ENCODE measurements around the gene SUPT5H. TPM values are rescaled to one million over a fixed set of nuclear protein-coding genes. Genes with fewer than 3 reads are reported as not detected.

SUPT5H gene
- total and polyA plus RNA-seq, 10 of the 15 experiments (the other 5 are each of a cell fraction or from before 2014, with no cell fraction given) = 27.2 to 194 (median 83.6) TPM

- TF ChIP-seq ZNF592 (IDR thresholded peaks at IDR 0.05) = no peak
- peak; percentile 61; the same call in 1 of the 2 replicates for TF ChIP-seq GABPA (IDR thresholded peaks at IDR 0.05; ENCODE audit: low read depth)
- no peak for TF ChIP-seq USF1 (IDR thresholded peaks at IDR 0.05; ENCODE audit: borderline replicate concordance, extremely low read length, insufficient read depth, low read depth, low read length)
- TF ChIP-seq SUPT20H (IDR thresholded peaks at IDR 0.05; ENCODE audit: borderline replicate concordance, control insufficient read depth, low read depth, low read length) = no peak
- TF ChIP-seq RBBP5 (conservative IDR thresholded peaks at IDR 0.05) = peak; percentile 75; the same call in 1 of the 2 replicates
- TF ChIP-seq PBX3 (IDR thresholded peaks at IDR 0.05; ENCODE audit: insufficient replicate concordance, low read depth, low read length) = no peak
- no peak for TF ChIP-seq ZNF217 (IDR thresholded peaks at IDR 0.05)
- TF ChIP-seq NRF1 (conservative IDR thresholded peaks at IDR 0.05; ENCODE audit: low read depth, low read length) = no peak
- TF ChIP-seq NFXL1 (IDR thresholded peaks at IDR 0.05; ENCODE audit: borderline replicate concordance) = no peak
- TF ChIP-seq TCF12 (IDR thresholded peaks at IDR 0.05; ENCODE audit: low read depth, low read length) = peak; percentile 80; the same call in 1 of the 2 replicates
- no peak for TF ChIP-seq HDGF (IDR thresholded peaks at IDR 0.05)
- TF ChIP-seq ZNF384 (IDR thresholded peaks at IDR 0.05; ENCODE audit: borderline replicate concordance, low read depth, low read length) = no peak
- peak; percentile 24 for TF ChIP-seq MTA3 (IDR thresholded peaks at IDR 0.05; ENCODE audit: borderline replicate concordance, low read length)
- no peak for TF ChIP-seq RELA (IDR thresholded peaks at IDR 0.05; ENCODE audit: borderline replicate concordance, partially characterized antibody)
- peak in 1 of 2 experiments; percentile 64; a peak in 2 of 4 replicates for TF ChIP-seq IKZF2 (IDR thresholded peaks at IDR 0.05)
- peak; percentile 61 for TF ChIP-seq JUNB (IDR thresholded peaks at IDR 0.05)
- TF ChIP-seq PRDM15 (CRISPR knock-in tag; IDR thresholded peaks at IDR 0.05) = no peak
- TF ChIP-seq ESRRA (IDR thresholded peaks at IDR 0.05; ENCODE audit: low read length) = no peak
- TF ChIP-seq EP300 (IDR thresholded peaks at IDR 0.05; ENCODE audit: borderline replicate concordance in 1 of 2, control insufficient read depth in 1 of 2, low read depth in 2 of 2, low read length in 2 of 2) = peak in 1 of 2 experiments; percentile 84; a peak in 3 of 4 replicates
Measured at GRCh38 chr19:39430675-39431593, 14.4 kb upstream of the SUPT5H start (continued).

Data from GM12878 (cell line).